Measurements from ENCODE around the gene ING3. TPM values are rescaled to one million over a fixed set of nuclear protein-coding genes. Genes with fewer than 3 reads are reported as not detected.
A peak's percentile ranks its signal among the peaks of the same experiment; 100 is the strongest.

The ING3 gene
- total and polyA plus RNA-seq, 2 of the 8 experiments (the other 6 are each of a cell fraction or from before 2014, with no cell fraction given), result 6.0 to 17.7 TPM

DNA sequence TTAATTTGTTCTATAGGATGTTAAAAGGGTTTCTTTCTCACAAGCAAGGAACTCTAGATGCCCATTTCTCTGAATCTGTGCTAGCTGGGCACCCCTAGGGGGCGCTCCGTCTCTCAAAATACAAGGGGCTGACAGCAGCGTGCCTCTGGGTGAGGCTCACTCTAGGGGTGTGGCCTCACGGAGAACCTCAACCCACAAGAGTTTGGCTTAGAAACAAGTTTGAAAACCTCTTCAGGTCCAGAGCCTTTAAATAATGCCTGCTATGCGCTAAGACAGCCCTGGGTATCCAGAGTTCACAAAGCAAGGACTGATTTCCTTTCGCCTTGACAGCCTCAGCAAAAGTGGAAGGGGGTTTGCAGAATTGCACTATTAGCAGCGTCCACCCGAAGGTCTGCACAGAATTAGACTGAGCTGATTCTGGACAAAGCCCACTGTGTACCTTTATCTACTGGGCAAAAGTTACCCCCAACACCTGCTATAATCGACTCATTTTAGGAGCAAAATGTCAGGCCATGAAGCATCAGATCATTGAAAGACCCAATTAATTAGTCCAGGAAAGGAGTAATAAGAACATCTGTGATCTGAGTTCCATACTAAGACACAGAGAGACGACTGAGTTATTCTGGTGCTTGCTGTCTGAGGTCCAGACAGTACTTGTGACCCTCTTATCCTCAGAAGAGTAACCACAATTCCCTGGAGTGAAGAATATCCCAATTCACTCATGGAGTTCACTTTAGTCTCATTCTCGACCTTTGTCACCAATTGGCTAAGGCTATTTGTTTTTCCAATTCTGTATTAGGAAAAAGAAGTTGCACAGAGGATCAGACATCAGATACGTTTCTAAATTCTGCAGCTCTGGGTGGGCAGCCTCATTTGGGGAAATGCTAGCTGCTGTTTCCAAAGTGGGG, 37.4 kb downstream of the ING3 start:
- ChIA-PET POLR2A (ENCODE audit: partially characterized antibody) (interaction anchor here (0.5 to 1.1 kb wide), 3 partner anchors 38 to 359 kb away, joined by 3 read pairs; partner anchors contain the start of gene ING3), CTCF (ENCODE audit: partially characterized antibody) (interaction anchor here (0.6 to 8.4 kb wide), 34 partner anchors 9 to 418 kb away, joined by 3 to 139 read pairs (median 4); no protein-coding TSS in a partner anchor)
- Histone ChIP-seq H3K56ac (replicated peaks; ENCODE audit: insufficient read length, low read depth, low read length) (no peak overlapping the region), H3K27ac (ENCODE audit: low read depth, low read length) (no peak overlapping the region), H3K9me3 (ENCODE audit: insufficient read depth in 2 of 2, low read depth in 1 of 2, low read length in 1 of 2) (no peaks in the 10 kb centered on the region), H3K4ac (replicated peaks; ENCODE audit: insufficient read length, low read depth, low read length) (no peak overlapping the region), H3K4me2 (ENCODE audit: insufficient read depth in 1 of 2, low read depth in 2 of 2, low read length in 2 of 2) (peak overlapping the region; percentile 70 to 76), H4K20me1 (replicated peaks in 1 of 2; ENCODE audit: control insufficient read depth in 1 of 2, insufficient read depth in 2 of 2, low read length in 2 of 2) (no peaks in the 10 kb centered on the region), H2BK120ac (replicated peaks; ENCODE audit: low read depth, low read length) (no peak overlapping the region), H3K79me1 (ENCODE audit: low read depth, low read length) (no peaks in the 10 kb centered on the region), H3K4me3 (ENCODE audit: extremely low read depth in 1 of 4, insufficient read depth in 2 of 4, low read depth in 3 of 4, low read length in 4 of 4) (peak overlapping the region; percentile 34 to 58 (median 38); a peak in 5 of 8 replicates), H3K14ac (ENCODE audit: insufficient read length) (no peak overlapping the region), H3K18ac (ENCODE audit: extremely low read depth, low read length) (no peak overlapping the region), H4K5ac (ENCODE audit: insufficient read length, low read depth, low read length) (no peak overlapping the region), H3K36me3 (ENCODE audit: control insufficient read depth in 2 of 4, insufficient read depth in 4 of 4, low read length in 3 of 4) (no peaks in the 10 kb centered on the region), H3K23me2 (ENCODE audit: low read depth, low read length) (0 out of 2 replicates have a peak, but pooled peaks cover 2% of the 10 kb centered on the region), H2BK20ac (ENCODE audit: low read length) (no peak overlapping the region), H2AK5ac (ENCODE audit: low read depth, low read length) (no peak overlapping the region), H3K79me2 (ENCODE audit: control insufficient read depth in 1 of 2, insufficient read depth in 2 of 2, low read length in 2 of 2) (no peaks in the 10 kb centered on the region), H2BK15ac (ENCODE audit: low read length) (no peak overlapping the region), H4K91ac (replicated peaks; ENCODE audit: insufficient read length, low read length) (no peak overlapping the region), H3K9ac (replicated peaks in 1 of 4; ENCODE audit: extremely low read depth in 1 of 4, low read depth in 3 of 4, low read length in 3 of 4) (no peak overlapping the region), H2AFZ (ENCODE audit: low read length) (0 out of 2 replicates have a peak overlapping the region, but pooled peaks have one; percentile 22), H3K23ac (ENCODE audit: insufficient read length) (no peak overlapping the region), H2BK5ac (ENCODE audit: low read depth, low read length) (no peak overlapping the region), H2BK12ac (ENCODE audit: low read depth, low read length) (no peak overlapping the region), H4K8ac (ENCODE audit: extremely low read depth, insufficient read depth, low read length) (no peak overlapping the region), H3K4me1 (replicated peaks in 1 of 4; ENCODE audit: control insufficient read depth in 3 of 4, insufficient read depth in 4 of 4, low read length in 3 of 4) (peaks cover 0 to 4% (median 3%) of the 10 kb centered on the region in 4 experiments; a peak in 4 of 7 replicates), H3K27me3 (replicated peaks in 1 of 4; ENCODE audit: control insufficient read depth in 3 of 4, extremely low read depth in 1 of 4, insufficient read depth in 3 of 4, low read length in 3 of 4) (peaks cover 1 to 20% (median 12%) of the 10 kb centered on the region in 4 experiments; a peak in 6 of 7 replicates)
- WGBS, 2 experiments (ENCODE audit: extremely low coverage in 1 of 2, insufficient coverage in 1 of 2, insufficient read length in 1 of 2, insufficient replicate concordance in 2 of 2, low coverage in 1 of 2, low lambda C conversion rate in 2 of 2, missing lambda C conversion rate in 1 of 2), result 31% methylated on average over 12 of the region's 12 CpGs; no CpG with 5 or more reads in 1 of the 2 experiments
- DNase-seq (ENCODE audit: low read depth in 1 of 2, low spot score in 2 of 2) (peak; percentile 82 to 90), FAIRE-seq (peak; percentile 77)
- TF ChIP-seq CHD2 (IDR thresholded peaks at IDR 0.05; ENCODE audit: low read length) (no peak), SIN3A (conservative IDR thresholded peaks at IDR 0.05 in 1 of 2, IDR thresholded peaks at IDR 0.05 in 1 of 2; ENCODE audit: low read depth in 1 of 2, low read length in 2 of 2) (peak in 1 of 2 experiments; percentile 56; a peak in 1 of 4 replicates), JUND (IDR thresholded peaks at IDR 0.05; ENCODE audit: low read length) (no peak), TCF12 (IDR thresholded peaks at IDR 0.05; ENCODE audit: low read depth, low read length) (no peak), BCL11A (IDR thresholded peaks at IDR 0.05; ENCODE audit: low read depth in 2 of 2, low read length in 2 of 2) (no peak), POLR2AphosphoS5 (IDR thresholded peaks at IDR 0.05; ENCODE audit: low read depth, low read length) (no peak), RAD21 (IDR thresholded peaks at IDR 0.05 in 1 of 2, conservative IDR thresholded peaks at IDR 0.05 in 1 of 2; ENCODE audit: low read depth in 2 of 2, low read length in 2 of 2) (peak; percentile 87 to 93), YY1 (IDR thresholded peaks at IDR 0.05; ENCODE audit: low read depth, low read length) (0 out of 2 replicates have a peak, but pooled peaks have one; percentile 7), BACH1 (IDR thresholded peaks at IDR 0.05; ENCODE audit: low read length) (no peak)
- TF ChIP-seq, protein P1, sequence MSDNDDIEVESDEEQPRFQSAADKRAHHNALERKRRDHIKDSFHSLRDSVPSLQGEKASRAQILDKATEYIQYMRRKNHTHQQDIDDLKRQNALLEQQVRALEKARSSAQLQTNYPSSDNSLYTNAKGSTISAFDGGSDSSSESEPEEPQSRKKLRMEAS (IDR thresholded peaks at IDR 0.05), result 0 out of 2 replicates have a peak, but pooled peaks have one; percentile 43
